ENCODE results near the gene TMEM59L. TPM values are rescaled to one million over a fixed set of nuclear protein-coding genes. Genes with fewer than 3 reads are reported as not detected.
A peak's percentile ranks its signal among the peaks of the same experiment; 100 is the strongest.

The TMEM59L gene
- total RNA-seq, 1 donor from 2014 or later: 9.4 TPM

DNA sequence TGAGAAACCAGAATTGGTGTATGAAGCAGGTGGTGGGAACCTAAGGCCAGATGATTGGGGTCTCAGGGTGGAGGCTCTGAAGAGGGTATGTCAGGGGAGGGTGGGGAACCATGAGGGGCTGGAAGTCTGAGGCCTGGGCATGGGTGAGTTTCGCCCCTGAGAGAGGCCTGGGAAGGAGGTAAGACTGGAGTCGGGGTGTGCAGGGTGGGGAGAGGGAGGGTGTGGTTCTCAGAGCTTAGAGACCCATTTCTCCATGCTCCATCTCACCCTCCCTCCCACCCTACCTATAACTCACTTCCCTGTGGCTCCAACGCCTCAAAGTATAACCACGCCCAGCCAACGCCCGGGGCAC, 23.1 kb downstream of the TMEM59L start:
- Mint-ChIP-seq H3K36me3 (peaks cover 4% of the 10 kb centered on the region), H3K4me3 (peak overlapping the region; percentile 89), H3K27ac (peak overlapping the region; percentile 87), H3K9me3 (no peaks in the 10 kb centered on the region), H3K27me3 (no peaks in the 10 kb centered on the region), H3K4me1 (ENCODE audit: unreplicated experiment) (peaks cover 22% of the 10 kb centered on the region)
- DNase-seq (ENCODE audit: extremely low spot score, unreplicated experiment): no peak
- TF ChIP-seq, protein P1, sequence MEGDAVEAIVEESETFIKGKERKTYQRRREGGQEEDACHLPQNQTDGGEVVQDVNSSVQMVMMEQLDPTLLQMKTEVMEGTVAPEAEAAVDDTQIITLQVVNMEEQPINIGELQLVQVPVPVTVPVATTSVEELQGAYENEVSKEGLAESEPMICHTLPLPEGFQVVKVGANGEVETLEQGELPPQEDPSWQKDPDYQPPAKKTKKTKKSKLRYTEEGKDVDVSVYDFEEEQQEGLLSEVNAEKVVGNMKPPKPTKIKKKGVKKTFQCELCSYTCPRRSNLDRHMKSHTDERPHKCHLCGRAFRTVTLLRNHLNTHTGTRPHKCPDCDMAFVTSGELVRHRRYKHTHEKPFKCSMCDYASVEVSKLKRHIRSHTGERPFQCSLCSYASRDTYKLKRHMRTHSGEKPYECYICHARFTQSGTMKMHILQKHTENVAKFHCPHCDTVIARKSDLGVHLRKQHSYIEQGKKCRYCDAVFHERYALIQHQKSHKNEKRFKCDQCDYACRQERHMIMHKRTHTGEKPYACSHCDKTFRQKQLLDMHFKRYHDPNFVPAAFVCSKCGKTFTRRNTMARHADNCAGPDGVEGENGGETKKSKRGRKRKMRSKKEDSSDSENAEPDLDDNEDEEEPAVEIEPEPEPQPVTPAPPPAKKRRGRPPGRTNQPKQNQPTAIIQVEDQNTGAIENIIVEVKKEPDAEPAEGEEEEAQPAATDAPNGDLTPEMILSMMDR (conservative IDR thresholded peaks at IDR 0.05): no peak

DNA sequence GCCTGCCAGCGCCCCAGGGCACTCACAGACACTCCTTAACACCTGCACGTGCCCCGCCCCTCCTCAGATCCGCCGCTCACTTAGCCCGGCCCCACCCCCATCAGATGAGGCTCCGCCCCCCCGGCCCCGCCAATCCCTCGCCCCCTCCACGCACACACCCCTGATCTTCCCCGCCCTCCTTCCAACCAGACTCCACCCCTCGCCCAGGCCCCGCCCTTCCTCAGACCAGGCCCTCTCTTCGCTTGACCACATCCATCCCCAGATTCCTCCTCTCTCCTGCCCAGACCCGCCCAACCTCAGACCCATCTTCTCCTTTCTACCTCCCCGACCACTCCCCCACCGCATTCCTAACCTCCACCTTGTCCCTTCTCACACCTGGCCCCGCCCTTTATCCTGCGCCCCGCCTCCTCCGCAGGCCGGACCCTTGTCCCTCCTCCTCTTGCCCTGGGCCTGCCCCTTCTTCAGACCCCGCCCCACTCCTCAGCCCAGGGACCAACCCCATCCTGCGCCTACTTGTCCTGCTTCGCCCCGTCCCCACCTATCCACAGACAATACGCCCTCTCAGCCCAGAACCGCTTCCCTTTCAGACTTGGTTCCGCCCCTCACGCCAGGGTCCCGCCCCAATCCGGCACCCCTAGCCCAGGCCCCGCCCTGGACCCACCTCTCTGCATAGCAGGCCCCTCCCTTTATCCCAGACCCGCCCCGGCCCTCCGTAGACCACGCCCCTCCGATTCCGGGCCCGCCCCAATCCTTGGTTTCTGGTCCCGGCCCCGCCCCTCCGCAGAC, 23.7 kb downstream of the TMEM59L start:
- Mint-ChIP-seq H3K9me3 (no peaks in the 10 kb centered on the region), H3K36me3 (peaks cover 4% of the 10 kb centered on the region), H3K4me1 (ENCODE audit: unreplicated experiment) (peaks cover 22% of the 10 kb centered on the region), H3K27ac (peak overlapping the region; percentile 82), H3K27me3 (no peaks in the 10 kb centered on the region), H3K4me3 (peak overlapping the region; percentile 89)
- TF ChIP-seq, protein P1 (conservative IDR thresholded peaks at IDR 0.05): no peak
- peak; percentile 99 for DNase-seq (ENCODE audit: extremely low spot score, unreplicated experiment)

DNA sequence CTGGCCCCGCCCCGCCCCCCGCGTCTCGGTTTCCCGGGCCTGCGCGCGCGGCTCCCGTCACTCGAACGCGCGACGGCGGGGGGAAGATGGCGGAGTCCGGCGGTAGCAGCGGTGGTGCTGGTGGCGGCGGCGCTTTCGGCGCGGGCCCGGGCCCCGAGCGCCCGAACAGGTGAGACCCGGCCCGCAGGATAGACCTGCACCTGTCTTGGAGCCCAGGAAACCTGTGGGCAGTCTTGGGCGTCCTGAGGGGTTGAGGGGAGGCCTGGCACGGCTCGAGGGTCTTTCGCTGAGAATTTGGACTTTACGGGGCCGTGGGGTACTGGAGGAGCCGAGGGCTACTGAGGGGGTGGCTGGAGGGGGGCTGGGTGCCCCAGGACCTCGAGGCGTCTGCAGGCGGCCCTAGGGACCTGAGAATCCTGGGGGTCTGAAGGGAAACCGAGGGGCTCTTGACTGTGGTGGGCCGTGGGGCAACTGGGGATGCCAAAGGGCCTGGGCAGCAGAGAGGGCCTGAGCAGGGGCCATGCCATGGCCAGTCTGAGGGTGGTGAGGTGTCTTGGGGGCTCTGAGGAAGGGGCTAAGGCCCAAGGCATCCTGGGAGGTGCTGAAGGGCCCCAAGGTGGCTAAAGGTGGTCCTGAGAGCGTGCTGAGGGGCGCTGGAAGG, 24.4 kb downstream of the TMEM59L start, which contains the start of gene KLHL26:
Gene KLHL26 (plus strand): TSS at position 60 of the 661 bp plus-strand sequence. CDS start 27 bp downstream, at position 87.
- H3K4me3 Mint-ChIP-seq: peak within 1 kb of the TSS; percentile 89
- peaks cover 4% of the 10 kb centered on the region for H3K36me3 Mint-ChIP-seq

GRCh38 chr19:18637673-18638630, 25.3 kb downstream of the TMEM59L start:
- peaks cover 22% of the 10 kb centered on the region for H3K4me1 Mint-ChIP-seq (ENCODE audit: unreplicated experiment)
- TF ChIP-seq, protein P1 (conservative IDR thresholded peaks at IDR 0.05): no peak
- H3K4me3 Mint-ChIP-seq: peak overlapping the region; percentile 89
- no peak for DNase-seq (ENCODE audit: extremely low spot score, unreplicated experiment)
- no peaks in the 10 kb centered on the region for H3K9me3 Mint-ChIP-seq
- peaks cover 4% of the 10 kb centered on the region for H3K36me3 Mint-ChIP-seq
- H3K27ac Mint-ChIP-seq: peak overlapping the region; percentile 89
- no peaks in the 10 kb centered on the region for H3K27me3 Mint-ChIP-seq

More for the DNA sequence above, 24.4 kb downstream of the TMEM59L start, which contains the start of gene KLHL26:
- Mint-ChIP-seq H3K27ac (peak within 1 kb of the TSS; percentile 89), H3K9me3 (no peaks in the 10 kb centered on the region), H3K27me3 (no peaks in the 10 kb centered on the region), H3K4me1 (ENCODE audit: unreplicated experiment) (peaks cover 22% of the 10 kb centered on the region)
- TF ChIP-seq, protein P1 (conservative IDR thresholded peaks at IDR 0.05): no peak
- no peak for DNase-seq (ENCODE audit: extremely low spot score, unreplicated experiment)

DNA sequence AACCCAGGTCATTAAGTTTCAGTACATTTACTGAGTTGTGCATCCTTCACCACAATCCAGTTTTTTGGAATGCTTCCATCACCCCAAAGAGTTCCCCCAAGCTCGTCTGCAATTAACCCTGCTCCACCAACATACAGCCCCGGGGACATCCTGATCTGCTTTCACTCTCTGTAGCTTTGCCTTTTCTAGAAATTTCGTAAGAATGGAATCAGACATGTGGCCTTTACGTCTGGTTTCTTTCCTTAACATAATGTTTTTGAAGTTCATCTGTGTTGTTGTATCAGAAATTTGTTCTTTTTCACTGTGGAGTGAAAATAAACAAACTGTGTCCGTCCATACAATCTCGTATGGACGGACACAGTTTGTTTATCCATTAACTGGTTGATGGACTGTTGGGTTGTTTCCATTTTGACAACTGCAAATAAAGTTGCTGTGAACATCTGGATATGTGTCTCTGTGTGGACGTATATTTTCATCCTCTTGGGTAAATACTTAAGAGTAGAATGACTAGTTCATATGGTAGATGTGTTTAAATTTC, 27.1 kb downstream of the TMEM59L start:
- Mint-ChIP-seq H3K27me3 (no peaks in the 10 kb centered on the region), H3K4me1 (ENCODE audit: unreplicated experiment) (peaks cover 20% of the 10 kb centered on the region), H3K27ac (peak overlapping the region; percentile 21), H3K9me3 (no peaks in the 10 kb centered on the region), H3K4me3 (peak overlapping the region; percentile 46), H3K36me3 (peaks cover 12% of the 10 kb centered on the region)
- DNase-seq (ENCODE audit: extremely low spot score, unreplicated experiment): no peak
- TF ChIP-seq, protein P1 (conservative IDR thresholded peaks at IDR 0.05): no peak
